Hematopoietic multipotent progenitor cell treated with erythropoietin and hydrocortisone succinate and interleukin-3 and kit ligand, for 15 days (in vitro differentiated cells): ENCODE measurements around the gene SEMA5A.

Source experiments
- DNase-seq: peaks from one replicate; pipeline ENCODE4 v3.0.0-alpha.2; 2015; ENCODE audit warnings: low spot score

Gene SEMA5A

DNA sequence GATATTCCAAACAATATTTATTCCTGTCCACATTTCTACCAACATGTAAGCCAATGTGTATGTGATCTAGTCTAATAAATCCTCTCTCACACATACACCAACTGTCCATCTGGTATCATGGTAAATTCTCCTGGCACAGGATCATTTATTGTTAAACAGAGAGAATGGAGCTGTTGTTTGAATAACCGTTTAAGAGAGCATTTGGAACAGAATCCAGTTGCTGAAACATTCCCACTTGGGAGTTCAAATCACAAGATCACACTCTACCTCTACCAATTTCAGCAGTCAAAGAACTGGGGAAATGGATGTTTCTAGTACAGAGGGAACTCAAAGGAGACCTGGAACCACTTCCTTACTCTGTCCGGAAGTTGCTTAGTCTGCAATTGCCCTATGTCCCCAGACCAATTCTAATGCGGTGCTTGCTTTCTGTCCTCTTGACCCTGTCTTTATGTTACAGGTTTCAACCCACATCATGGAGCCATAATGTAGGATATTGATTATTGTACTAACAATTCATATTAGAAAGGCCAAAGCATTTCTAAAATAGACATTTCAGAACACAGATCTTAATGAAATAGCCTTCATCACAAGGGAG, 488.4 kb downstream of the SEMA5A start:
- DNase-seq = no peak

DNA sequence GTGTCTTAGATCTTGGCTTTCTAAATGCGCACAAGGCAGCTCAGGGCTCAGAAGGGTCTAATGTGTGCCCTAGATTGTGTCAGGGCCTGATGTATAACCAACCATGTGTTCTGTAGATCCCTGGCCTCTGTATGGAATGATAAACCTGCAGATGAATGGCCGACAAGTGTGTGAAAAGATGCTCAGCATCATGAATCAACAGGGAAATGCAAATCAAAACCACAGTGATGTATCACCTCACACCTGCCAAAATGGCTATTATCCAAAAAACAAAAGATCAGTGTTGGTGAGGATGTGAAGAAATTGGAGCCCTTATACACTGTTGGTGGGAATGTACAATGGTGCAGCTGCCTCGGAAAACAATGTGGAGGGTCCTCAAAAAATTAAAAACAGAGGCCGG, 489.8 kb downstream of the SEMA5A start:
- DNase-seq = no peak

DNA sequence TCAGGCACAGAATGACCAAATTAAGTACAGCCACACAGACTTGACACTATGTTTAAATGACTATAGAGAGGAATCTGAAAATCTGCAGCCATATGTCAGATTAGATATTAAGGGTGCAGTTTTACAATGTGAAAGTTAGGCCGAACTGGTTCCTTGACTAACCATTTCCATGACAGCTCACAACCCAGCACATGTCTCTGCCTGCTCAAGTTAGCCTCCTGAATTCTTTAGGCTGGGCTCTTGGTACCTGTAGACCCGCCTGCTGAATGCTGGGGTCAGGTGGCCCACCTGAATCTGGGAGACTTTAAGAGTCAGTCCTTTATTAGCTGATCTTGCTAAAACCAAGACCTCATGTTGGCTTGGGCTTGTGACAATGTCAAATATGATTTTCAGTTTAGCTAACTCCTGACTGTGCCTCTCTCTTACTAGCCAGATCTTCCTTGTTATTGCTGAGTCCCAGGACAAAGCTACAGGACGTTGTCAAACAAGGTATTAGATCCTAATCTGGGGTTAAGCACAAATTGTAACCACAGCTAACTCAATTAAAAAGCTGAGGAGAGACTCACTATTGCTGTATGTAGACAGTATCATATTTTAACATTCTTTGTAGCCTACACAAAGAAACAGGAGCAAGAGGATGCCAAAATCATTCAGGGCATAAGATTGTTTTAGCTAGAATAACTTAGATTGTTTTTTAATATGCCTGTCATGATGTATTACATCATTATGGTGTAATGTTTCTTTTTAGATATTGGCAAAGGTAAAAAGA, 490.9 kb downstream of the SEMA5A start:
- no peak for DNase-seq

DNA sequence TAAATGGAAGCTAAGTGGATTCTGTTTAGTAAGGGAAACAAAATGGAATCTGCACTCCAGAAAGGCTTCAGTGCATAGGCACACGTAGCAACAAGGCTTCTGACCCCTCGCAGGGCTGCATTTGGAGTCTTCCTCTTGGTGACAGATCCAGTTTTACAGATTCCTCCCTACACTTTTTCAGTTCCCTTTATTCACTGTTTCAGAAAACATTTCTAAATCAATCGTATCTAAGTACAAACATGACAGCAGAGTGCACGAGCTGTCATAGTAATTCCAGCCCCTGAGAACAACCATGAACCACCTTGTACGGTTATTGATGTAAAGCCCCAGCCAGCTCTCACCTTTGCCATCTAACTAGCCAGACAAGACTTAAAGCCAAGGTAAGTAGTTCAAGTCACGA, 491.6 kb downstream of the SEMA5A start:
- no peak for DNase-seq

DNA sequence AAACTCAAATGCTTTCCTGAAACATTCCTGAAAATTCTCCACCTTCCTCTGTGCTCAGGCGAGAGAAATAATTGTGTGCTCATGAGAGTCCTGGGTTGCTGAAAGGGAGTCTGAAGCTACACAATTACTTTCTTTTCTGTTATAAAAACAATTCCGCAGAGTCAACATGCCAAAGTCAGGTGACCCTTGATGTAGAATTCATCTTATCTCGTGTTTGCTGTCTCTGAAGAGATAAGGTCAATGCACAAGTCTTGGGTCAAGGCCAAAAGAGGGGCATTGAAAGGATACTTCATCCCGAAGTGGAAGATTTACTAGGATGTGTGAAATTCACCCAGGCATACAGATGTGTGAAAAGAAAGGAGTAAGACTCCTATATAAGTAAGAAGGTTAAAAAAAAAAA, 493.5 kb downstream of the SEMA5A start:
- DNase-seq = no peak

DNA sequence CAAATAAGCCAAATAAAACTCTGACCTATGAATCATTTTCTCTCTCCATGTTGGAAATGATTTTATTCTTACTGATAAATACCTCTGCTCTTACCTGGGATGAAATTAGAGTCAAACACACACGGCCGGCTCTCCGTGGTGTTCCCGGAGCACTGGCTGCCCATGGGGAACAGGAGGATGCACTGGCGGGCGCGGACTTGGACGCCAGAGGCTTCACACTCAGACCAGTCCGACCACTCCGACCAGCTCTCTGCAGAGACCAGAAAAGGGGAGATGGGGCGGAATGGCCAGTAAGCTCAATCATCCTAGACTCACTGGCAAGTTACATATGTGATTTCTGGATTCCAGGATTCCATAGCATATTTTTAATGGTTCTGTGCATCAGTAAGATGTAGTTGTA, 494.1 kb downstream of the SEMA5A start:
- no peak for DNase-seq

DNA sequence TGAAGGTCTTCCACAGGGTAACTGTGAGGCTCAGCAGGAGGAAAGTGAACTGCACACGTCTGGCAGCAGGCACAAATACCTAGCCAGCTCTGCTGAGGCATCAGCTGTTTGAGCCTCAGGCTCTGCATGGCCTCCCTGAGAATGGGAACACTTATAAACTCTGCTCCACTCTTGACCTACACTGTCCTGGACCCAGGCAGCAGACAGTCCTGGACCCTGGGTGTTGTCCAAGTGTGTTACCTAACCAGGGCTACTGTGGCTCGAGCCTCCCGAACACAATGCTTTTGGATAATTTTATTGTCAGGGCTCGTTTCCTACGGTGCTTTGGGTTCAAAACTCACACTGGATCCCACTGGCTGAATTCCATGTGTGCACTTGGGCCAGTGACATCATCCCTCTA, 497.9 kb downstream of the SEMA5A start:
- no peak for DNase-seq

DNA sequence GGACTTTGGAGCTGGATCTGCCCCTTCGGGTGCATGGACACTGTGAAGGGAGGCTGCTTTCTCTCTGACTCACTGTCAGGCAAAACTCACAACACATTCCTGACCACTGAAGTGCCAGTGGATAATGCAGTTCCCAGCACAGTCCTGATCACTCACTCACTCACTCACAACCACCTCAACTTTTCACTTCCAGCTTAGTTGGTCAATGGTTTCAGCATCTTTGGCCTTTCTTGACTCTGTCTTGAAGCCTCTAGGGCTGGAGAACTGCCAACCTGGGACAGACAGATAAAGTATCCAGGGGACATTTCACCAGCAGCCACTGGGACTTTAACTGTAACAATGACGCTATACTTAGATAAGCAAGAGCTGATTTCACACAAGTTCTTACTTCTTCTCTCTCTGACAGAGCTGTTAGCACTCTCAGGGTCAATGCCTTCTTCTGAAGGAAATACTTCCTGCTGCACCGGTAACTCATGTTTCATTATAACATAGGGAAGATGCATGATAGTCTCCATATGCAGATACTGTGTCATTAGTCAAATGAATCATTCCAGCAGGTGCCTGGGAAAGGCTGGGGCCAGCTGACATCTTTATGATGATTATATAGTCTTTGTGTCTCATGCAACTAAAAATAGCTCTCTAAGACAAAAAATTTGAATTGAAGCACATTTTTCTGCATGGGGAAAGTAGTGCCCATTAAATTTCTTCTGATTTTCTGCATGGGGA, 499.0 kb downstream of the SEMA5A start:
- no peak for DNase-seq

DNA sequence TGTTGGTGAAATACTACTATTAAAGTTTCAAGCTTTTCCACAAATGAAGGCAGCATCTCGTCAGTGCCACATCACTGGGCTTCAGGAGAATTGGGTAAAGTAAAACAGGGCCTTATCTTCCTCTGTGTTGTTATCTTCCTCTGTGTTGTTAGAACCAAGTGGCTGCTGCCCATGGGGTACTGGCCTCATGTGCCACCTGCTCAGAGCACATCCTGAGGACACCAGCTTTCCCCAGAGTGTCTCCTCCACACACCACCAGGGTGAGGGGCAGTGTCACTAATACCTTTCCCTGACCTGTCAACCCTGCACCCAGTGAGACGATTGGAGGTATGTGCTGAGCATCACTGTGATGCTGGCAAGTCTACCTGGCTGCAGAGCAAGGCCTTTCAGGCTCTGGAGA, 499.9 kb downstream of the SEMA5A start:
- no peak for DNase-seq

DNA sequence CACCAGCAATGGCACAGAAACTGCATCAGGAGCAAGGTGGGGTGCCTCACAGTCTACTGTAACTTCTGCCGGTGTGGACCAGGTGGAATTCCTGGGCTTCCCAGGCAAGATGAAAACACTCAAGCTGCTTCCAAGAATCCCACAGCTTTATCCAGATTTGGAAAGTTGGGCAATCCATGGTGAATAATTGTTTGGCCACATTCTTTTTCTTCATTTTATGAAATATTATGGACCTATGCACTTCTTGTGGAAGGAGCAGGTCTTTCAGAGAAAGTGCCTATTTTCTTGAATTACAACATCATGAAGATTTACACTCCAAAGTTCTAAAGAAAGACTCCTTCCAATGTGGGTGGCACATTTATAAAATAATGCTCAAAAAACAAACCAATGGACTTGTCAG, 503.6 kb downstream of the SEMA5A start:
- no peak for DNase-seq

DNA sequence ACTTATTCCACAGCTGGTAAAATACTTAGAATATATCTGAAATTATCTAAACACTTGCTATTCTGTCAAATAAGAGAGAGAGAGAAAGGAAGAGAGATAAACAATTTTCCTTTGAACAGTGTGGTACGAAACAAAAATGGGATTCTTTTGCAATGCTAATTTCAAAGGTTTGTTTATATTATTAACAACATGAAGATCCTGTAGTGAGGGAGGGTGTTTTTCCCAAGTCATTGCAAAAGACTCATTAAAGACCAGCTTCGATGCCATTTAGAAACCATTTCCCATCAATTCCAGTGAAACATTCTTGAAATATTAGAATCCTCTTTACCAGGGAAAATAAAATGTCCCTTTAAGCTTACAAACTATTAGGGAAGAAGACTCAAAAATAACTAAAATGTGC, 505.4 kb downstream of the SEMA5A start:
- DNase-seq = no peak

DNA sequence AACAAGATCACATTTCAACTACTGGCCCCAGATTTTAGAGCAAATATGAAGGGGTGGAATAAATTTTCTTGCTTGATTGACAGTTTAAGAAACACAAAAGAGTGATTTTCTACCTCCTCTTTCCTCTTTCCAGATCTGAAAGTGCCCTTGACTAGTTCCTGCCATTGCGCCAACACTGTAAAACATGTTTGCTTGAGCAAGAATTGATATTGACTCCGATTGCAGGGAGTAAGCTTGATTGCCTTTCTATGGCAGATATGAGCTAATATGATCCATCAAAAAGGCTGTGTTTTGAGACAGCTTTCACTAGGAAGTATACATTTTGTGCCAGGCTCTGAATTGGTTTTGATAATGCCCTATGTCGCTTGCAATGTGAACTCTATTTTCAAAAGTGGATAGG, 508.8 kb downstream of the SEMA5A start:
- DNase-seq = no peak

DNA sequence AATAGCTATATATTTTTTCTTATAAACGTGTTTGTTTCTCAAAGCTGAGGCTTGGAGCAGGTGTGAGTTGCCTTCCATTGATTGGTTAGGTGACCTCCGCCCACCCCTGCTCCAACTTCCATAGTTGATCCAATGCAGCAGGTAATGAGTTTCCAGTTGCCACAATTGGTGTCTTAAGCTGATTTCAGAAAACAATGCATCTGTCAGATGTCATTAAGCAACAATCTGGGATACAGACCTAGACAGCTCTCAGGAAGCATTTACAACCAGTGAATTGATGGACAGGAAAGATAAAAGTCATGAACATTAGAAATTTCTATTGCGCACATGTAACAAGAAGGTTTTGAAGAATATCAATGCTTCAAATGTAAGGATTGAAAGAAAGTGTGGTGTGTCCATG, 510.5 kb downstream of the SEMA5A start:
- no peak for DNase-seq

DNA sequence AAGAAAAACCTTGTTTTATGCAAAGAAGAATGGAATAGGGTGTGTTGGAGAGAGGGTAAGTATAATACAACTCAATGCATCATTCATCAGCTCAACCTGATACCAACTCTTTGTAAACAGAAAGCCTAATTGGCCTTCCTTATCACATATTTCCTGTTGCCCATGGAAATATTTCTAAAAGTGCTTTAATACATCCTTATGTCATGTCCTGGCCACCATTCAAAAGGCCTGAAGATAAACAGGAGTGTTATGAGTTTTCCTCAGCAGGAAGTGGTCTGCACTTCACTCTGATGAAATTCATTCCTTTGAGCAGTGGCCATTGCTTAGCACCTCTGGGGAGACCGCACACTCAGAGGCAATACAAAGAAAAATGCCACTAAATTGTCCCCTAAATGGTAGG, 511.2 kb downstream of the SEMA5A start:
- no peak for DNase-seq

DNA sequence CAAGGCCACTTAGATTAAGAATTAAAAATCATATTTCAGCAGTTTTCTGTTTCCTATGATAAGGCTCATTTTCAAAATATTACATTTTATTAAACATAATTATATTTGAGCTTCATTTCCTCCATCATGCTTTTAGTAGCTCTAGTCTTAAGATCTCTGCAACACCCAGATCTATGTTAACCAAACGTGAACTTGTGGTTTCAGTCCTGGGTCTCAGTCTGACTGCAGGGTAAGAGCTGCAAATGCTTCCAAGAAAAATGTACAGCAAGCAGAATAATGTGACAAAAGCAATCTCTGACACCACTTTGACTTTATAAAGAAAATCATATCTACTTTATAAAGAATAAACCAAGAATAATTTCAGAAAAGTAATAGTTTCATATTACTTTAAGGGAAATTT, 512.4 kb downstream of the SEMA5A start:
- no peak for DNase-seq

DNA sequence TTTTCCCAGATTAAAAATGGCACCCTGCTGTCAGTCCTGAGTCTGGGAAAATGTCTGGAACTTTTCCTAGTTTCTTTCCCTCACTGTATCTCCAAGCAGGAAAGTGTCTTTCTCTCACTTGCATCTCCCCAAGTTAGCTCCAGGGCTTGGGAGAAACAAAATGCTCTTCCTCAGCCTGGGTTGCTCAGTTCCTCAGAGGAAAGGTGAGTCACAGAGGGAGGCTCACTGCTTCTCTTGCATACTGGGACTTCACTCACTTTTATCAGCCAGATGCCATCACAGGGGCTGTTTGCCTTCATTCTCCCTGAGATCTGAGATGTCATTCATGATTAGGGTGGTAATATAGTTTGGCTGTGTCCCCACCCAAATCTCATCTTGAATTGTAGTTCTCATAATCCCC, 519.9 kb downstream of the SEMA5A start:
- no peak for DNase-seq

DNA sequence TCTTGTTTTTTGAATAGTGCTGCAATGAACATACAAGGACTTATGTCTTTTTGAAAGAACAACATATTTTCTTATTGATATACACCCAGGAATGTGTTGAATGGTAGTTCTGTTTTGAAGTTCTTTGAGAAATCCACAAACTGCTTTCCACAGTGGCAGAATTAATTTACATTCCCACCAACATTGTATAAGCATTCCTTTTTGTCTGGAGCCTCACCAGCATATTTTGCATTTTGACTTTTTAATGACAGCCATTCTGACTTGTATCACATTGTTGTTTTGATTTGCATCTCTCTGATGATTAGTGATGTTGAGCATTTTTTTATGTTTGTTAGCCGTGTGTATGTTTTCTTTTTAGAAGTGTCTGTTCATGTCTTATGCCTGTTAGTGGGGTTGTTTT, 524.9 kb downstream of the SEMA5A start:
- no peak for DNase-seq

DNA sequence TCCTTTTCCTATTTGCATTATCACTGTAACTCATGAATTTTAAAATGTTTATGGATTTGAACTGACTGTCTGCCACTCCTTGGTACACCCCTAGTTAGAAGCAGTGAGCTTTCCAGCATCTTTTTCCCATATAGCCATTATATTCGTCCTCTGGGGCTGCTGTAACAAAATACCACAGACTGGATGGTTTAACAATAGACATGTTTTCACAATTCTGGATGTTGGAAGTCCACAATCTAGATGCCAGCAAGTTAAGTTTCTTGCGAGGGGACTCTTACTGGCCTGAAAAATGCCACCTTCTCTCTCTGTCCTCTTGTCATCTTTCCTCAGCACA, 530.0 kb downstream of the SEMA5A start:
- DNase-seq = no peak

DNA sequence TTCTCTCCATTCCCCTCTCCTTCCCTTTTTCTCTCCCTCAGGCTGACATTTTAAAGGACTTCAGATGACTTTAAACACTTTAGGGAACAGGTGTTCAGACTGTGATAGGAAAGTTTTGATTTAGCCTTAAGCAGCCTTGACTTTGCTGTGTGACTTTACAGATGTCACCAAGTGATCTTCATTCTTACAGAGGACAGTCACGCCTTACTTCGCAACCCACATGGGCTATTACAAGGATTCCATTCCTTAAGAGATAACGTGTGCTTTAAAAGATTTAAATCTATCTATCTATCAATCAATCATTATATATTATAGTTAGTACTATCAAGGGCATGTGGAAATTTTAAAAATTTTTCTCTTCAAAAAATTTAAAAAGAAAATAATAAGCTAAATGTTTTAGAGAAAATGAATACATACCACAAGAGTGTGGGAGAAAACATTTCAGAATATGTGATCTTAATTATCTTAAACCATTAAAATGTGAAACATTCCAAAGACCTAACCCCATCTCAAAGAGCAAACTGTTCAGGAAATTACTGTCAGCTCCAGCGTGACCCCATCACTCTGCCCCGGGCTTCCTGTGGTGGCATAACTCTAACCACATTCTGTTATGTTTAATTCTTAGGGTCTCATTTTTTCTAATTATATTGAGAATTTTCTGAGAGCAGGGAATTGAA, 530.5 kb downstream of the SEMA5A start:
- no peak for DNase-seq

DNA sequence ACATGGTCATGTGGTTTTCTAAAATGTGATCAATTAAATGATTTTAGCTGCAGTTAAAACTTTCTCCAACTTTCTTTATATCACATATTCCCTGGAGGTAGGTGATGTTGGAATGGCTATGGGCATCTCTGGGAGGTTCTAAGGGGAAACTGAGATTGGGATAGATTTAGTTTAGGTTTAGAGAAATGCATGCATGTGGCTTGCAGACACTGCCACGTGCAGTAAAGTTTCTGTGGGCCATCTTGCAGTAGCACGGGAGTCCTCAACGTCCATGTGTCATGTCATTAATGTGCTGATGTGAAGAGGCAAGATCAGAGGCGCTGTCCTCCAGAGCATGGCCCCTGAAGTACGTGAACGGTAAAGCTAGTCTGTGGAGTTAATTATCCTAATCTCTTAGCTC, 532.7 kb downstream of the SEMA5A start:
- DNase-seq = no peak

DNA sequence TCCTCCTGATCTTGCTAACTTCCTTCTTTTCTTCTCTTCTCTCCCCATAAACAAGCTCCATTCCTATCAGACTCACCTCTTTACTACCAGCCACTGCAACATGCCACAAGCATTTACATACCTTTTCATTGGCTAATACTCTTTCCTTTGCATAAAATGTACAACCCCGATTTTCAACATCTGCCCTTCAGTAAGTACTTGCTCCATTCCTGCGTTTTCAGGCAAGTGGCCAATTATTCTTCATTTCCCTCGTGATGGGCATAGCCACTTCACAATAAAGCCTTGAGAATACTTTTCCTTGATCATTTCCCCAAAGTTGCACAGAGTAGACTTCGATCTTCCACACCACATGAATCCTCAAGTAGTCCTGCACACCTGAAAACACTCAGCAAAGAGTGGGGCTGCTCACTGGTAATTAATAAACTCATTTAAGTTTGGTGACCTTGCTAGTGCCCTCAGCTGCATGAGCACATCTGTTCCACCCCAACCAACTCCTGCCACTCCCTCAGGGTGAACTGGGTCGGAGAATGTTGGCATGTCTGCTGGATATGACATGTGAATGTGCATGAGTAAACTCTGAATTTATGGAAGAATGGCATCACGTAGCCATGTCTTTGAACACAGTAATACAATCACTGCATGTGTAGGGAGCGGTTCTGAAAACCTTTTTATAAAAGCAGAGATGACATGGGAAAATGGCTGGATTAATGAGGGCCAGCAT, 535.8 kb downstream of the SEMA5A start:
- no peak for DNase-seq

DNA sequence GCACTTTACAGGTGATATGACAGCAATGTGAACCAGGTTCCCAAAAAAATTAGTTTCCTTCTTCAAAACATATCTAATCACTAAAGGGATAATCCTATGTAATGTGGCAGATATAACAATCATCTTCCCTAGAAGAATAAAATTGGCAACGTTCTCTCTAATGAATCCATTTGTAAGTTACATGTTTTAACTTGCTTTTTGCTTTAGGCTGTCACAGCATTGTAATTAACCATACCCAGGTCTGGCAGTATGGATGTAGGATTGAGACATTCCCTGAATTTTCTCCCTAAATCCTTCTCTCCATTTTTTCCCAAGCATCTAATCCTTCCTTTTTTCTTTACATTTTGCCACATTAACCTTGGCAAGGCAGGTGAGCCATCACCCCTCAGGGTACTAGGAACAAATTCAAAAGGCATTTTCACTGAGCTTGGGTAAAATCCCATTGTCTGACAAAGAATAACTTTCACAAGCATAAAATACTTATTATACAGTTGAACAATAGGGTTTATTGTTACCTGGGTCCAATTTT, 548.3 kb downstream of the SEMA5A start:
- DNase-seq = no peak
